Cardiac septum (tissue), 1 donor: ENCODE results near the gene MMP26. TPM values are rescaled to one million over a fixed set of nuclear protein-coding genes. Genes with fewer than 3 reads are reported as not detected.

ENCODE experiments used
- DNase-seq: peaks from one replicate; pipeline ENCODE4 v3.0.0-alpha.2; 2020; ENCODE audit warnings: low spot score
- intact Hi-C: fragments of 100-400 bp; cut with DNase I; formaldehyde crosslinking; loops from one replicate; pipeline ENCODE4 v1.14.0; 2022
- long read RNA-seq: library from polyadenylated mRNA; unstranded; transcript quantifications from one replicate; pipeline ENCODE4 v2.0.0, GENCODE V29; 2021
- total RNA-seq: library from RNA; stranded (reverse); fragmentation: NEBNext Ultra II Directional; extraction: Animal tissue kit (Norgen Biotek cat#: 25700); gene quantifications from one replicate; pipeline ENCODE4 v1.2.1, GENCODE V29; 2021
- donor health status: DM: no; HTN: no; CAD: no.

The MMP26 gene
- not detected for total RNA-seq
- long read RNA-seq, result 0 reads

- intact Hi-C loops, result no loop called here
- DNase-seq, result no peak
These were observed at the start of gene MMP26 for GRCh38 chr11:4704054-4704789. Gene MMP26, plus strand, starts transcription at chr11:4704784.

GRCh38 chr11:4658629-4659445 lies 45.7 kb upstream of the MMP26 start:
- no peak for DNase-seq
- intact Hi-C loops, result no loop called here

- intact Hi-C loops, result no loop called here
- DNase-seq, result no peak
These were observed 41.7 kb upstream of the MMP26 start for GRCh38 chr11:4662876-4663275.

- no peak for DNase-seq
- intact Hi-C loops, result no loop called here
These were observed 40.4 kb upstream of the MMP26 start for GRCh38 chr11:4664183-4664582.

GRCh38 chr11:4664786-4665185 lies 39.8 kb upstream of the MMP26 start:
- intact Hi-C loops, result no loop called here

GRCh38 chr11:4665424-4665823 lies 39.2 kb upstream of the MMP26 start:
- DNase-seq, result no peak
- intact Hi-C loops, result no loop called here

More at GRCh38 chr11:4664786-4665185, 39.8 kb upstream of the MMP26 start:
- DNase-seq, result no peak

- no peak for DNase-seq
- intact Hi-C loops, result no loop called here
These were observed 32.8 kb upstream of the MMP26 start for GRCh38 chr11:4671741-4672140.

- intact Hi-C loops, result no loop called here
- no peak for DNase-seq
These were observed 32.1 kb upstream of the MMP26 start for GRCh38 chr11:4672470-4672869.

- intact Hi-C loops, result no loop called here
- DNase-seq, result no peak
These were observed 30.8 kb upstream of the MMP26 start for GRCh38 chr11:4673781-4674180.

GRCh38 chr11:4677948-4678347 lies 26.6 kb upstream of the MMP26 start:
- DNase-seq, result no peak
- intact Hi-C loops, result no loop called here

- DNase-seq, result no peak
- intact Hi-C loops, result no loop called here
These were observed 24.2 kb upstream of the MMP26 start for GRCh38 chr11:4680341-4680740.

- intact Hi-C loops, result no loop called here
These were observed 21.8 kb upstream of the MMP26 start for GRCh38 chr11:4682623-4683419.

GRCh38 chr11:4684631-4685285 lies 19.8 kb upstream of the MMP26 start:
- DNase-seq, result no peak
- intact Hi-C loops, result no loop called here

More at GRCh38 chr11:4682623-4683419, 21.8 kb upstream of the MMP26 start:
- no peak for DNase-seq

- no peak for DNase-seq
- intact Hi-C loops, result no loop called here
These were observed 9.1 kb upstream of the MMP26 start for GRCh38 chr11:4695442-4695841.

- intact Hi-C loops, result no loop called here
- no peak for DNase-seq
These were observed 7.0 kb upstream of the MMP26 start, which contains the start of gene OR51E2 for GRCh38 chr11:4697585-4697984. Gene OR51E2, minus strand, starts transcription at chr11:4697853. Its CDS starts 15,142 bp downstream, at chr11:4682711.

- no peak for DNase-seq
- intact Hi-C loops, result no loop called here
These were observed 4.7 kb upstream of the MMP26 start for GRCh38 chr11:4699697-4700435.

- DNase-seq, result no peak
- intact Hi-C loops, result no loop called here
These were observed 4.2 kb upstream of the MMP26 start for GRCh38 chr11:4700436-4700820.

- intact Hi-C loops, result no loop called here
- DNase-seq, result no peak
These were observed 278 bp downstream of the MMP26 start for GRCh38 chr11:4704790-4705334.

- intact Hi-C loops, result no loop called here
- no peak for DNase-seq
These were observed 8.7 kb downstream of the MMP26 start for GRCh38 chr11:4713241-4713640.
